Hepatocyte (in vitro differentiated cells): ENCODE results near the gene FSIP1.

Experiments
- EZH2 ChIP-seq: fragments of 200-600 bp; sonication (generic); IDR thresholded peaks from 2 replicates; pipeline ENCODE4 v1.6.1; 2016; ENCODE audit warnings: antibody characterized with exemption, mild to moderate bottlenecking, borderline replicate concordance
- EZH2phosphoT487 ChIP-seq: fragments of 200-600 bp; sonication (generic); IDR thresholded peaks from one replicate; pipeline ENCODE4 v1.6.1; 2018; ENCODE audit warnings: antibody characterized with exemption, mild to moderate bottlenecking, low read depth, moderate library complexity; ENCODE audit not compliant: unreplicated experiment, severe bottlenecking
- TF ChIP-seq, protein P1 (sequence below): fragments of 200-600 bp; sonication (generic); IDR thresholded peaks from 2 replicates; pipeline ENCODE4 v1.5.1; 2016; ENCODE audit warnings: antibody characterized with exemption, mild to moderate bottlenecking; ENCODE audit not compliant: poor library complexity

DNA sequence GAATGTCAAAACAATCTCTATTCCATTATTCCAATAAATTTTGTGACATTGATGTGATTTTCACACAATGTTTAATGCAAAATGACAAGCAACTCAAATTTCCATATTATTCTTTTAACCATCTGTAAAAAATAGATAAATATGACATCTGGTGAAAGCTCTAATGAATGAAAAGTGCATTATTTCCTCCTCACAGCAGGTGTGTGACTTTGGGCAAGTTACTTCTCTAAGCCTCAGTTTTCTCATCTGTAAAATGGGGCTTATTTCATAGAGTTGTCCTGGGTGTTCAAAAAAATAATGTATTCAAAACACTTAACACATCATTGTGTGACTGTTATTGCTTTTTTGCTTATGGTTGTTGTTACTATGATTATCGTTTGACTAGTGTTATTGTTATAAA is 131.3 kb downstream of the FSIP1 start:
- TF ChIP-seq EZH2 = no peak
- TF ChIP-seq, protein P1, sequence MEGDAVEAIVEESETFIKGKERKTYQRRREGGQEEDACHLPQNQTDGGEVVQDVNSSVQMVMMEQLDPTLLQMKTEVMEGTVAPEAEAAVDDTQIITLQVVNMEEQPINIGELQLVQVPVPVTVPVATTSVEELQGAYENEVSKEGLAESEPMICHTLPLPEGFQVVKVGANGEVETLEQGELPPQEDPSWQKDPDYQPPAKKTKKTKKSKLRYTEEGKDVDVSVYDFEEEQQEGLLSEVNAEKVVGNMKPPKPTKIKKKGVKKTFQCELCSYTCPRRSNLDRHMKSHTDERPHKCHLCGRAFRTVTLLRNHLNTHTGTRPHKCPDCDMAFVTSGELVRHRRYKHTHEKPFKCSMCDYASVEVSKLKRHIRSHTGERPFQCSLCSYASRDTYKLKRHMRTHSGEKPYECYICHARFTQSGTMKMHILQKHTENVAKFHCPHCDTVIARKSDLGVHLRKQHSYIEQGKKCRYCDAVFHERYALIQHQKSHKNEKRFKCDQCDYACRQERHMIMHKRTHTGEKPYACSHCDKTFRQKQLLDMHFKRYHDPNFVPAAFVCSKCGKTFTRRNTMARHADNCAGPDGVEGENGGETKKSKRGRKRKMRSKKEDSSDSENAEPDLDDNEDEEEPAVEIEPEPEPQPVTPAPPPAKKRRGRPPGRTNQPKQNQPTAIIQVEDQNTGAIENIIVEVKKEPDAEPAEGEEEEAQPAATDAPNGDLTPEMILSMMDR = no peak
- no peak for TF ChIP-seq EZH2phosphoT487
